Upper lobe of left lung (tissue), 6 donors: ENCODE measurements around the gene DMD. TPM values are rescaled to one million over a fixed set of nuclear protein-coding genes. Genes with fewer than 3 reads are reported as not detected.

Source experiments
- ATAC-seq, 2 donors: fragments of 200-7000 bp; cut with Tn5 transposase; one replicate each; pipeline ENCODE4 v1.9.1; 2022; ENCODE audit warnings: mild to moderate bottlenecking in 2 of 2, moderate library complexity in 2 of 2; ENCODE audit not compliant: low FRiP score in 2 of 2
- DNase-seq, 2 donors: peaks; one replicate each; pipeline ENCODE4 v3.0.0-alpha.2; 2019 to 2020
- H3K27ac ChIP-seq, 4 donors: fragments of 200-600 bp; sonication (generic); one replicate each; pipeline ENCODE4 v1.5.1; 2016 to 2019
- H3K27me3 ChIP-seq, 4 donors: fragments of 200-600 bp; sonication (generic); one replicate each; pipeline ENCODE4 v1.5.1; 2017 to 2019
- H3K36me3 ChIP-seq, 4 donors: fragments of 200-600 bp; sonication (generic); one replicate each; pipeline ENCODE4 v1.5.1; 2016 to 2019
- H3K4me1 ChIP-seq, 4 donors: fragments of 200-600 bp; sonication (generic); one replicate each; pipeline ENCODE4 v1.5.1; 2018 to 2019
- H3K4me3 ChIP-seq, 4 donors: fragments of 200-600 bp; sonication (generic); one replicate each; pipeline ENCODE4 v1.5.1; 2017 to 2019; ENCODE audit warnings: mild to moderate bottlenecking in 2 of 4, moderate library complexity in 1 of 4
- H3K9me3 ChIP-seq, 4 donors: fragments of 200-600 bp; sonication (generic); one replicate each; pipeline ENCODE4 v1.5.1; 2018 to 2019
- EP300 ChIP-seq, 4 donors: sonication (generic); formaldehyde crosslinking; IDR thresholded peaks; one replicate each; pipeline ENCODE4 v1.5.1; 2017; ENCODE audit warnings: antibody characterized with exemption in 4 of 4, control low read depth in 2 of 4
- POLR2A ChIP-seq, 4 donors: fragments of 450-650 bp; IDR thresholded peaks; one replicate each; pipeline ENCODE4 v1.5.1; 2016 to 2017; ENCODE audit warnings: antibody characterized with exemption in 4 of 4, mild to moderate bottlenecking in 2 of 4
- POLR2AphosphoS5 ChIP-seq, 2 donors: sonication (generic); formaldehyde crosslinking; IDR thresholded peaks; one replicate each; pipeline ENCODE4 v1.5.1; 2017; ENCODE audit warnings: antibody characterized with exemption in 2 of 2
- WGBS, 2 donors: methylation state at CpG; one replicate each; pipeline ENCODE4 v1.1.5; 2017 to 2018; 5-methylcytosine and 5-hydroxymethylcytosine counted together
- total RNA-seq, 6 donors: library from RNA; depleted of rRNA in 4 of 6; stranded (reverse); fragments of >200 nt in 4 of 6; gene quantifications; one replicate each; pipeline versions ENCODE4 v1.1.0 to v1.2.1, GENCODE V29; 2016 to 2021
- TF ChIP-seq, protein P1 (sequence below), 6 experiments: fragments of 450-650 bp in 4 of 6; fragments of 200-600 bp in 2 of 6; sonication (generic) in 2 of 6; IDR thresholded peaks; one replicate each; pipeline ENCODE4 v1.5.1; 2016 to 2019; ENCODE audit warnings: antibody characterized with exemption in 6 of 6
- donor health status: DM: no; HTN: no; CAD: no; lungs with moderate emphysema.
- donor health status: DM: no; HTN: yes; CAD: no; lungs with severe emphysema.

Gene DMD
- total RNA-seq, 6 donors from 2014 or later, result 12.5 to 37.0 (median 24.0) TPM

- H3K4me3 ChIP-seq, result no peak overlapping the region
- TF ChIP-seq POLR2AphosphoS5 (IDR thresholded peaks at IDR 0.05), result no peak
- no peak for TF ChIP-seq EP300 (IDR thresholded peaks at IDR 0.05)
- TF ChIP-seq, protein P1, sequence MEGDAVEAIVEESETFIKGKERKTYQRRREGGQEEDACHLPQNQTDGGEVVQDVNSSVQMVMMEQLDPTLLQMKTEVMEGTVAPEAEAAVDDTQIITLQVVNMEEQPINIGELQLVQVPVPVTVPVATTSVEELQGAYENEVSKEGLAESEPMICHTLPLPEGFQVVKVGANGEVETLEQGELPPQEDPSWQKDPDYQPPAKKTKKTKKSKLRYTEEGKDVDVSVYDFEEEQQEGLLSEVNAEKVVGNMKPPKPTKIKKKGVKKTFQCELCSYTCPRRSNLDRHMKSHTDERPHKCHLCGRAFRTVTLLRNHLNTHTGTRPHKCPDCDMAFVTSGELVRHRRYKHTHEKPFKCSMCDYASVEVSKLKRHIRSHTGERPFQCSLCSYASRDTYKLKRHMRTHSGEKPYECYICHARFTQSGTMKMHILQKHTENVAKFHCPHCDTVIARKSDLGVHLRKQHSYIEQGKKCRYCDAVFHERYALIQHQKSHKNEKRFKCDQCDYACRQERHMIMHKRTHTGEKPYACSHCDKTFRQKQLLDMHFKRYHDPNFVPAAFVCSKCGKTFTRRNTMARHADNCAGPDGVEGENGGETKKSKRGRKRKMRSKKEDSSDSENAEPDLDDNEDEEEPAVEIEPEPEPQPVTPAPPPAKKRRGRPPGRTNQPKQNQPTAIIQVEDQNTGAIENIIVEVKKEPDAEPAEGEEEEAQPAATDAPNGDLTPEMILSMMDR (IDR thresholded peaks at IDR 0.05), result no peak
- TF ChIP-seq POLR2A (IDR thresholded peaks at IDR 0.05), result no peak
- H3K36me3 ChIP-seq, result no peaks in the 10 kb centered on the region
- DNase-seq (no peak), ATAC-seq (no peak)
- H3K27ac ChIP-seq, result no peak overlapping the region
- H3K9me3 ChIP-seq, result no peaks in the 10 kb centered on the region
- no peaks in the 10 kb centered on the region for H3K27me3 ChIP-seq
- H3K4me1 ChIP-seq, result no peaks in the 10 kb centered on the region
- WGBS, 2 donors, result 91 to 96% methylated on average over 1 of the region's 1 CpG
Observed at GRCh38 chrX:33065415-33065814, 145.9 kb downstream of the DMD start.

DNA sequence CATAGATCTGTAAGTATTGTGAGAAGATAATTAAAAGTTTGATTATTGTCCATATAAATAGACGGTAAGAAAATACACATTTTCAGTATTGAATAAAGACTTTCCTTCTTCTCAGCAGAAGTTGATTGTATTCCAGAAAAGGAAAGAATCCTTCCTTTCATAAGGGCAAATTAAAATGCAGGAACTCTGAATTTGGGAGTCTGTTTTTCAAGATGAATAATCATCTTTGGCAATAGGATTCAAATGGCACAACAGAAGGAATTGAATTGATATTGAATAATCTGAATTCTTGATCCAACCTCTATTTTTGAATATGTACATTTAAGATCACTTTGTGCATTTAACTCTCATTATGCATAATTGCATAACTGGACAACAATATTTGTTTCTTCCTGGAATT lies 149.3 kb downstream of the DMD start:
- Histone ChIP-seq H3K27ac (no peak overlapping the region), H3K4me1 (no peaks in the 10 kb centered on the region), H3K9me3 (no peaks in the 10 kb centered on the region), H3K36me3 (no peaks in the 10 kb centered on the region), H3K27me3 (no peaks in the 10 kb centered on the region), H3K4me3 (no peak overlapping the region)
- no peak for ATAC-seq
- no peak for DNase-seq
- WGBS, 2 donors, result 87 to 88% methylated on average over 1 of the region's 1 CpG
- TF ChIP-seq POLR2A (IDR thresholded peaks at IDR 0.05) (no peak), EP300 (IDR thresholded peaks at IDR 0.05) (no peak), POLR2AphosphoS5 (IDR thresholded peaks at IDR 0.05) (no peak)
- TF ChIP-seq, protein P1 (IDR thresholded peaks at IDR 0.05), result no peak

DNA sequence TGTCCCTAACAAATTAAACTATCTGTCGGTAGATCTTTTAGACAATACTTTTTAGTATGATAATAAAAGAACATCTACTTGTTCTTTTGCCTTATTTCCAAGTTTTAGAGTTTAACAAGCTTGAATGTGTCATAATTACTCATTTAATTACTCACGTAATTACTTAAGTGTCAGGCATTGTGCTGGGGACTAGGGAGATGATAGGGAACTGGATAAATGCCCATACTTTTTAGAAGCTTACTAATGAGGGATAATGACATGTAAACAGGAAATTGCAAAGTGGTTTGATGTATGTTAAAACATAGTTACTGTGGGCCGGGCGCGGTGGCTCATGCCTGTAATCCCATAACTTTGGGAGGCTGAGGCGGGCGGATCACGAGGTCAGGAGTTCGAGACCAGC lies 158.3 kb downstream of the DMD start:
- 85 to 90% methylated on average over 9 of the region's 9 CpGs for WGBS, 2 donors
- DNase-seq, result no peak
- H3K4me3 ChIP-seq, result no peak overlapping the region
- no peaks in the 10 kb centered on the region for H3K27me3 ChIP-seq
- no peaks in the 10 kb centered on the region for H3K9me3 ChIP-seq
- no peak for ATAC-seq
- no peak overlapping the region for H3K27ac ChIP-seq
- no peak for TF ChIP-seq POLR2AphosphoS5 (IDR thresholded peaks at IDR 0.05)
- TF ChIP-seq EP300 (IDR thresholded peaks at IDR 0.05), result no peak
- TF ChIP-seq, protein P1 (IDR thresholded peaks at IDR 0.05), result no peak
- no peak for TF ChIP-seq POLR2A (IDR thresholded peaks at IDR 0.05)
- H3K4me1 ChIP-seq, result no peaks in the 10 kb centered on the region
- H3K36me3 ChIP-seq, result no peaks in the 10 kb centered on the region

GRCh38 chrX:33045882-33046281 lies 165.5 kb downstream of the DMD start:
- no peak for ATAC-seq
- no peaks in the 10 kb centered on the region for H3K36me3 ChIP-seq
- H3K4me1 ChIP-seq, result no peaks in the 10 kb centered on the region
- WGBS, 2 donors, result 82 to 95% methylated on average over 1 to 2 of the region's 2 CpGs
- no peak overlapping the region for H3K27ac ChIP-seq
- DNase-seq, result no peak
- H3K4me3 ChIP-seq, result no peak overlapping the region
- H3K9me3 ChIP-seq, result no peaks in the 10 kb centered on the region
- H3K27me3 ChIP-seq, result no peaks in the 10 kb centered on the region
- TF ChIP-seq EP300 (IDR thresholded peaks at IDR 0.05), result no peak
- TF ChIP-seq, protein P1 (IDR thresholded peaks at IDR 0.05), result no peak
- no peak for TF ChIP-seq POLR2AphosphoS5 (IDR thresholded peaks at IDR 0.05)
- no peak for TF ChIP-seq POLR2A (IDR thresholded peaks at IDR 0.05)

DNA sequence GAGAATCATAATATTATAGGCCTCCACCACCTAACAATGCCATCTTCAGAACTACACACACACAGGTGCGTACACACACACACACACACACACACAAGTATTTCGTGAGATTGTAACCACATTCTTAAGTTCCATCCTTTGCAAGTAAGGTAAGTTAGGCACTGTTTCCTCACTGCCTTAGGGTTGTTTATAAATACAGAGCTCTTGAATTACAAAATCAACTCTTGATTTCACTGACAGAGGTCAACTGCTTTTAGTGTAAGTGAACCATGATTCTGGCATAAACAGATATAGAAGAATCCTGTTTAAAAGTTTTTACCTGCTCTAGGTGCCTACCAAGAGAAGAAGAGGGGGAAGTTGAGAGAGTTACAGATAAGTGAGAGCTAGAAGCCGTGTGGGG lies 166.1 kb downstream of the DMD start:
- Histone ChIP-seq H3K27ac (no peak overlapping the region), H3K9me3 (no peaks in the 10 kb centered on the region), H3K4me1 (no peaks in the 10 kb centered on the region), H3K36me3 (no peaks in the 10 kb centered on the region), H3K4me3 (no peak overlapping the region), H3K27me3 (no peaks in the 10 kb centered on the region)
- whole genome bisulfite sequencing, 2 donors, result 61 to 63% methylated on average over 2 to 3 of the region's 3 CpGs
- TF ChIP-seq POLR2A (IDR thresholded peaks at IDR 0.05) (no peak), EP300 (IDR thresholded peaks at IDR 0.05) (no peak)
- TF ChIP-seq, protein P1 (IDR thresholded peaks at IDR 0.05), result no peak
- DNase-seq, result no peak
- ATAC-seq, result no peak
